Spleen (tissue), 11 donors: ENCODE measurements around the gene MIEN1. TPM values are rescaled to one million over a fixed set of nuclear protein-coding genes. Genes with fewer than 3 reads are reported as not detected.

Source experiments
- DNase-seq: peaks from one replicate; pipeline ENCODE4 v3.0.0-alpha.2; 2020
- H3K27ac ChIP-seq, 8 donors: fragments of 200-600 bp; sonication (generic) in 7 of 8; 1 replicate in 4 of 8; 2 replicates in 4 of 8; pipeline versions ENCODE4 v1.5.0 to v1.8.0; 2016 to 2021; ENCODE audit warnings: inconsistent platforms in 4 of 8, mild to moderate bottlenecking in 4 of 8, moderate library complexity in 1 of 8
- H3K27me3 ChIP-seq, 7 donors: fragments of 200-600 bp; sonication (generic) in 6 of 7; replicated peaks in 1 of 7; 1 replicate in 4 of 7; 2 replicates in 3 of 7; pipeline versions ENCODE4 v1.5.0 to v1.8.0; 2016 to 2021; ENCODE audit warnings: inconsistent platforms in 3 of 7, mild to moderate bottlenecking in 1 of 7
- H3K36me3 ChIP-seq, 6 donors: fragments of 200-600 bp; sonication (generic) in 5 of 6; 1 replicate in 4 of 6; 2 replicates in 2 of 6; pipeline versions ENCODE4 v1.5.0 to v1.8.0; 2016 to 2021; ENCODE audit warnings: inconsistent platforms in 2 of 6
- H3K4me1 ChIP-seq, 6 donors: fragments of 200-600 bp; sonication (generic) in 5 of 6; 1 replicate in 3 of 6; 2 replicates in 3 of 6; pipeline versions ENCODE4 v1.5.0 to v1.8.0; 2016 to 2021; ENCODE audit warnings: inconsistent platforms in 3 of 6
- H3K4me3 ChIP-seq, 8 donors: fragments of 200-600 bp; sonication (generic) in 7 of 8; 1 replicate in 4 of 8; 2 replicates in 4 of 8; pipeline versions ENCODE4 v1.5.0 to v1.8.0; 2016 to 2021; ENCODE audit warnings: inconsistent platforms in 4 of 8, mild to moderate bottlenecking in 4 of 8, moderate library complexity in 2 of 8
- H3K9me3 ChIP-seq, 8 donors: fragments of 200-600 bp; sonication (generic) in 7 of 8; 1 replicate in 4 of 8; 2 replicates in 4 of 8; pipeline versions ENCODE4 v1.5.0 to v1.8.0; 2016 to 2021; ENCODE audit warnings: inconsistent platforms in 4 of 8
- POLR2A ChIP-seq, 3 donors: fragments of 450-650 bp; IDR thresholded peaks; one replicate each; pipeline ENCODE4 v1.5.1; 2017; ENCODE audit warnings: antibody characterized with exemption in 3 of 3, mild to moderate bottlenecking in 1 of 3
- POLR2AphosphoS5 ChIP-seq, 3 donors: sonication (generic); formaldehyde crosslinking; IDR thresholded peaks; one replicate each; pipeline ENCODE4 v1.5.1; 2017; ENCODE audit warnings: antibody characterized with exemption in 3 of 3
- WGBS, 5 donors: extraction: QIAGEN DNeasy Blood & Tissue Kit in 3 of 5; methylation state at CpG; one replicate each; pipeline versions ENCODE4 v1.1.5 to v1.1.7; 2013 to 2018; 5-methylcytosine and 5-hydroxymethylcytosine counted together
- intact Hi-C: fragments of 100-400 bp; cut with DNase I; formaldehyde crosslinking; loops from one replicate; pipeline ENCODE4 v1.15.0; 2023; ENCODE audit warnings: low total_unique reads
- polyA plus RNA-seq, 3 donors: library from polyadenylated mRNA; stranded (reverse); fragments of 200-250 nt; gene quantifications; one replicate each; pipeline ENCODE4 v1.2.1, GENCODE V29; 2013
- total RNA-seq, 7 donors: library from RNA; depleted of rRNA in 3 of 7; stranded (reverse); fragments of >200 nt in 3 of 7; fragmentation: NEBNext Ultra II Directional in 4 of 7; extraction: Animal tissue kit (Norgen Biotek cat#: 25700) in 4 of 7; gene quantifications; one replicate each; pipeline versions ENCODE4 v1.1.0 to v1.2.1, GENCODE V29; 2016 to 2021
- TF ChIP-seq, protein P1 (sequence below), 11 experiments: fragments of 200-600 bp in 7 of 11; fragments of 450-650 bp in 4 of 11; sonication (generic) in 4 of 11; IDR thresholded peaks in 8 of 11; conservative IDR thresholded peaks in 3 of 11; 1 replicate in 7 of 11; 2 replicates in 4 of 11; pipeline versions ENCODE4 v1.4.0 to v1.8.0; 2016 to 2021; ENCODE audit warnings: antibody characterized with exemption in 11 of 11, inconsistent platforms in 4 of 11, mild to moderate bottlenecking in 1 of 11
- donor health status: healthy with polysubstance abuse.
- donor health status: DM: no; HTN: no; CAD: no; lungs with moderate emphysema.
- donor health status: DM: no; HTN: no; CAD: no.
- donor health status: Bipolar disorder and iron deficiency.
- donor health status: healthy.
- donor health status: DM: no; HTN: no; CAD: no.
- donor health status: DM: yes; HTN: yes; CAD: no.

Gene MIEN1
- total and polyA plus RNA-seq, 10 donors = 28.0 to 85.2 (median 51.5) TPM

DNA sequence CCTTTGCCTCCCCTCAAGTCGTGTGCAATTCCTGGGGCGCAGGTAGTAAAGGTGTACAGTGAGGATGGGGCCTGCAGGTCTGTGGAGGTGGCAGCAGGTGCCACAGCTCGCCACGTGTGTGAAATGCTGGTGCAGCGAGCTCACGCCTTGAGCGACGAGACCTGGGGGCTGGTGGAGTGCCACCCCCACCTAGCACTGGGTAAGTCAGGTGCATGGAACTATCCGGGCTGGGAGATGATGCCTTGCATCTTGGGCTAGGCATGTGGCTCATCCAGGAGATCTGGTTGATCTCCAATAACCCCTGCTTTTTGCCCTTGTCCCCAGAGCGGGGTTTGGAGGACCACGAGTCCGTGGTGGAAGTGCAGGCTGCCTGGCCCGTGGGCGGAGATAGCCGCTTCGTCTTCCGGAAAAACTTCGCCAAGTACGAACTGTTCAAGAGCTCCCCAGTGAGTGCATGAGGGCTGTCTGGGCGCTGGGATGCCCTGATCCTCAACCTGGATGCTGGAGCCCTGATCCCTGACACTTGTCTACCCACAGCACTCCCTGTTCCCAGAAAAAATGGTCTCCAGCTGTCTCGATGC is 12.6 kb upstream of the MIEN1 start:
- H3K4me1 ChIP-seq = peaks cover 3 to 35% (median 27%) of the 10 kb centered on the region in 6 donors
- no peaks in the 10 kb centered on the region for H3K36me3 ChIP-seq
- intact Hi-C loops = no loop called here
- H3K9me3 ChIP-seq = no peaks in the 10 kb centered on the region
- peaks cover 0 to 65% (median 22%) of the 10 kb centered on the region in 7 donors for H3K27me3 ChIP-seq
- H3K4me3 ChIP-seq = no peak overlapping the region
- WGBS, 5 donors = 83 to 89% (median 84%) methylated on average over 18 to 21 of the region's 21 CpGs
- peak; percentile 54 for DNase-seq
- H3K27ac ChIP-seq = no peak overlapping the region
- TF ChIP-seq, protein P1, sequence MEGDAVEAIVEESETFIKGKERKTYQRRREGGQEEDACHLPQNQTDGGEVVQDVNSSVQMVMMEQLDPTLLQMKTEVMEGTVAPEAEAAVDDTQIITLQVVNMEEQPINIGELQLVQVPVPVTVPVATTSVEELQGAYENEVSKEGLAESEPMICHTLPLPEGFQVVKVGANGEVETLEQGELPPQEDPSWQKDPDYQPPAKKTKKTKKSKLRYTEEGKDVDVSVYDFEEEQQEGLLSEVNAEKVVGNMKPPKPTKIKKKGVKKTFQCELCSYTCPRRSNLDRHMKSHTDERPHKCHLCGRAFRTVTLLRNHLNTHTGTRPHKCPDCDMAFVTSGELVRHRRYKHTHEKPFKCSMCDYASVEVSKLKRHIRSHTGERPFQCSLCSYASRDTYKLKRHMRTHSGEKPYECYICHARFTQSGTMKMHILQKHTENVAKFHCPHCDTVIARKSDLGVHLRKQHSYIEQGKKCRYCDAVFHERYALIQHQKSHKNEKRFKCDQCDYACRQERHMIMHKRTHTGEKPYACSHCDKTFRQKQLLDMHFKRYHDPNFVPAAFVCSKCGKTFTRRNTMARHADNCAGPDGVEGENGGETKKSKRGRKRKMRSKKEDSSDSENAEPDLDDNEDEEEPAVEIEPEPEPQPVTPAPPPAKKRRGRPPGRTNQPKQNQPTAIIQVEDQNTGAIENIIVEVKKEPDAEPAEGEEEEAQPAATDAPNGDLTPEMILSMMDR (IDR thresholded peaks at IDR 0.05 in 8 of 11, conservative IDR thresholded peaks at IDR 0.05 in 3 of 11) = no peak

DNA sequence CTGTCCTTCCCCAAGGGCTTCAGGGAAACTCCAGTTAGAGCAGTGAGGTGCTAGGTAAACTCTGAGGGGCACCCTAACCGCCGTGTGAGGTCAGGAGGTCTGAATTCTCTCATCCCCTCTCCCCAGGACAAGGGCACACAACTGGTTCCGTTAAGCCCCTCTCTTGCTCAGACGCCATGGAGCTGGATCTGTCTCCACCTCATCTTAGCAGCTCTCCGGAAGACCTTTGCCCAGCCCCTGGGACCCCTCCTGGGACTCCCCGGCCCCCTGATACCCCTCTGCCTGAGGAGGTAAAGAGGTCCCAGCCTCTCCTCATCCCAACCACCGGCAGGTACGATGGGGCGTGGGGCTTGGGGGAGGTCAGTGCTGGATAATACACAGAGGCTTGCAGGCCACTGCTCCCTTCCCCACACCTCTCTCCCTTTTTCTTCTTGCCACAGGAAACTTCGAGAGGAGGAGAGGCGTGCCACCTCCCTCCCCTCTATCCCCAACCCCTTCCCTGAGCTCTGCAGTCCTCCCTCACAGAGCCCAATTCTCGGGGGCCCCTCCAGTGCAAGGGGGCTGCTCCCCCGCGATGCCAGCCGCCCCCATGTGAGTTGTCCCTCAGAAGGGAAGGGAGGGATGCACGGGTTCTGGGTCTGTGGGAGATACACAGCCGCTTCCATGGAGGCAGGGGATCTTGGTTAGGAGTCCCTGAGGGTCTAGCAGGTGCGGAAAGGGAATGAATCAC is 12.0 kb upstream of the MIEN1 start:
- no peak overlapping the region for H3K4me3 ChIP-seq
- no peaks in the 10 kb centered on the region for H3K36me3 ChIP-seq
- whole genome bisulfite sequencing, 5 donors = 81 to 89% (median 85%) methylated on average over 17 to 18 of the region's 18 CpGs
- DNase-seq = peak; percentile 62
- H3K4me1 ChIP-seq = peaks cover 7 to 41% (median 31%) of the 10 kb centered on the region in 6 donors
- intact Hi-C loops = no loop called here
- peaks cover 3 to 71% (median 28%) of the 10 kb centered on the region in 7 donors for H3K27me3 ChIP-seq
- TF ChIP-seq POLR2AphosphoS5 (IDR thresholded peaks at IDR 0.05) = no peak
- TF ChIP-seq POLR2A (IDR thresholded peaks at IDR 0.05) = no peak
- TF ChIP-seq, protein P1 (IDR thresholded peaks at IDR 0.05 in 8 of 11, conservative IDR thresholded peaks at IDR 0.05 in 3 of 11) = no peak
- no peak overlapping the region for H3K27ac ChIP-seq
- H3K9me3 ChIP-seq = no peaks in the 10 kb centered on the region

- intact Hi-C loops = no loop called here
Observed at GRCh38 chr17:39740357-39741111, 10.2 kb upstream of the MIEN1 start.

More at GRCh38 chr17:39740357-39741111, 10.2 kb upstream of the MIEN1 start:
- Histone ChIP-seq H3K36me3 (no peaks in the 10 kb centered on the region), H3K9me3 (no peaks in the 10 kb centered on the region), H3K27me3 (peaks cover 3 to 88% (median 41%) of the 10 kb centered on the region in 7 donors), H3K4me1 (peaks cover 7 to 43% (median 31%) of the 10 kb centered on the region in 6 donors), H3K27ac (peak overlapping the region in 1 of 8 donors; percentile 45), H3K4me3 (peak overlapping the region in 1 of 8 donors; percentile 5)
- 52 to 66% (median 58%) methylated on average over 9 to 16 of the region's 16 CpGs for WGBS, 5 donors
- TF ChIP-seq, protein P1 (IDR thresholded peaks at IDR 0.05 in 8 of 11, conservative IDR thresholded peaks at IDR 0.05 in 3 of 11) = no peak
- TF ChIP-seq POLR2A (IDR thresholded peaks at IDR 0.05) = no peak
- peak in 1 of 3 donors; percentile 7 for TF ChIP-seq POLR2AphosphoS5 (IDR thresholded peaks at IDR 0.05)
- peak; percentile 60 for DNase-seq
